ENCODE results near the gene EIF3B. TPM values are rescaled to one million over a fixed set of nuclear protein-coding genes. Genes with fewer than 3 reads are reported as not detected.

EIF3B gene
- total and polyA plus RNA-seq, 4 donors, result 82.5 to 133 (median 96.0) TPM

DNA sequence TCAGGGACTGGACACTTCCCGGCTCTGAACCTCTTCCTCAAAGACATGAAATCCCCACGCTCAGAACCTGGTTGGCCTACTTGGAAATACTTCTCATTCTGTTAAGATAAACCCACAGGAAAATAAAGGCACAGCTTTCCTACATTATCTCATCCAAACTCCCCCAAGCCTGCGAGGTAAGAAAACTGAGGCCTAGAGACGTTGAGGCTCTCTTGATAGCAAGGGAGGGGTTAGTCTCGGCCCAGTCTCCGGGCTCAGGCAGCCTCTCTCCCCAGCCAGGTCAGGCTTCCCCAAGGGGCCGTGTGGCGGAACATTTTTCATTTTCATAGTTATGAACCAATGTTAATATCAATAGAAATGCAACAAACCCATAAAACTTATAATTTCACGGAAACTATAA, 4.6 kb upstream of the EIF3B start:
- Histone ChIP-seq H3K27me3 (ENCODE audit: control insufficient read depth in 3 of 3, insufficient read depth in 3 of 3, low read length in 2 of 3) (no peaks in the 10 kb centered on the region), H3K9me3 (ENCODE audit: control insufficient read depth in 4 of 4, insufficient read depth in 3 of 4, low read length in 3 of 4) (no peaks in the 10 kb centered on the region), H3K4me1 (ENCODE audit: control insufficient read depth in 5 of 5, insufficient read depth in 5 of 5, low read length in 5 of 5) (peaks cover 0 to 8% (median 0%) of the 10 kb centered on the region in 5 donors), H3K9ac (ENCODE audit: insufficient read depth in 1 of 2, low read length in 2 of 2) (no peak overlapping the region), H3K36me3 (ENCODE audit: control insufficient read depth in 4 of 4, insufficient read depth in 4 of 4, low read length in 4 of 4) (no peaks in the 10 kb centered on the region), H3K27ac (ENCODE audit: low read depth in 1 of 2, low read length in 1 of 2) (no peak overlapping the region), H3K4me3 (no peak overlapping the region)
- WGBS, 2 donors, result 92 to 94% methylated on average over 9 of the region's 9 CpGs
- TF ChIP-seq, protein P1, sequence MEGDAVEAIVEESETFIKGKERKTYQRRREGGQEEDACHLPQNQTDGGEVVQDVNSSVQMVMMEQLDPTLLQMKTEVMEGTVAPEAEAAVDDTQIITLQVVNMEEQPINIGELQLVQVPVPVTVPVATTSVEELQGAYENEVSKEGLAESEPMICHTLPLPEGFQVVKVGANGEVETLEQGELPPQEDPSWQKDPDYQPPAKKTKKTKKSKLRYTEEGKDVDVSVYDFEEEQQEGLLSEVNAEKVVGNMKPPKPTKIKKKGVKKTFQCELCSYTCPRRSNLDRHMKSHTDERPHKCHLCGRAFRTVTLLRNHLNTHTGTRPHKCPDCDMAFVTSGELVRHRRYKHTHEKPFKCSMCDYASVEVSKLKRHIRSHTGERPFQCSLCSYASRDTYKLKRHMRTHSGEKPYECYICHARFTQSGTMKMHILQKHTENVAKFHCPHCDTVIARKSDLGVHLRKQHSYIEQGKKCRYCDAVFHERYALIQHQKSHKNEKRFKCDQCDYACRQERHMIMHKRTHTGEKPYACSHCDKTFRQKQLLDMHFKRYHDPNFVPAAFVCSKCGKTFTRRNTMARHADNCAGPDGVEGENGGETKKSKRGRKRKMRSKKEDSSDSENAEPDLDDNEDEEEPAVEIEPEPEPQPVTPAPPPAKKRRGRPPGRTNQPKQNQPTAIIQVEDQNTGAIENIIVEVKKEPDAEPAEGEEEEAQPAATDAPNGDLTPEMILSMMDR (IDR thresholded peaks at IDR 0.05; ENCODE audit: control extremely low read depth, extremely low read depth), result no peak
- DNase-seq (no peak), ATAC-seq (ENCODE audit: insufficient read depth, low FRiP score) (no peak)

DNA sequence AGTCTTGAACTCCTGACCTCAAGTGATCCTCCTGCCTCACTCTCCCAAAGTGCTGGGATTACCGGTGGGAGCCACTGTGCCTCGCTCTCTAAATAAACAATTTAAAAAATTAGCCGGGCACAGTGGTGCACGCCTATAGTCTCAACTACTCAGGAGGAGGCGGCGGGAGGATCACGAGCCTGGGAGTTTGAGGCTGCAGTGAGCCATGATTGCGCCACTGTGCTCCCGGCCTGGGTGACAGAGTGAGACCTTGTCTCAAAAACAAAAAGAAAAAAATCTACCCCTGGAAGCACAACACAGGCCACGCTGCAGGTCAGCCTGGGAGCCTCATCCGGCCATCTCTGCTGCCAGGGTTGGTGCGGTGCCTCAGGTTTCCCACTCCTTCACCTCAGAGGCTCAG, 3.8 kb upstream of the EIF3B start:
- ATAC-seq (ENCODE audit: insufficient read depth, low FRiP score) (no peak), DNase-seq (no peak)
- Histone ChIP-seq H3K36me3 (ENCODE audit: control insufficient read depth in 4 of 4, insufficient read depth in 4 of 4, low read length in 4 of 4) (no peaks in the 10 kb centered on the region), H3K4me3 (no peak overlapping the region), H3K4me1 (ENCODE audit: control insufficient read depth in 5 of 5, insufficient read depth in 5 of 5, low read length in 5 of 5) (peaks cover 0 to 10% (median 3%) of the 10 kb centered on the region in 5 donors), H3K9me3 (ENCODE audit: control insufficient read depth in 4 of 4, insufficient read depth in 3 of 4, low read length in 3 of 4) (no peaks in the 10 kb centered on the region), H3K27ac (ENCODE audit: low read depth in 1 of 2, low read length in 1 of 2) (no peak overlapping the region), H3K9ac (ENCODE audit: insufficient read depth in 1 of 2, low read length in 2 of 2) (no peak overlapping the region), H3K27me3 (ENCODE audit: control insufficient read depth in 3 of 3, insufficient read depth in 3 of 3, low read length in 2 of 3) (no peaks in the 10 kb centered on the region)
- TF ChIP-seq, protein P1 (IDR thresholded peaks at IDR 0.05; ENCODE audit: control extremely low read depth, extremely low read depth), result no peak
- 83 to 91% methylated on average over 12 of the region's 12 CpGs for WGBS, 2 donors

DNA sequence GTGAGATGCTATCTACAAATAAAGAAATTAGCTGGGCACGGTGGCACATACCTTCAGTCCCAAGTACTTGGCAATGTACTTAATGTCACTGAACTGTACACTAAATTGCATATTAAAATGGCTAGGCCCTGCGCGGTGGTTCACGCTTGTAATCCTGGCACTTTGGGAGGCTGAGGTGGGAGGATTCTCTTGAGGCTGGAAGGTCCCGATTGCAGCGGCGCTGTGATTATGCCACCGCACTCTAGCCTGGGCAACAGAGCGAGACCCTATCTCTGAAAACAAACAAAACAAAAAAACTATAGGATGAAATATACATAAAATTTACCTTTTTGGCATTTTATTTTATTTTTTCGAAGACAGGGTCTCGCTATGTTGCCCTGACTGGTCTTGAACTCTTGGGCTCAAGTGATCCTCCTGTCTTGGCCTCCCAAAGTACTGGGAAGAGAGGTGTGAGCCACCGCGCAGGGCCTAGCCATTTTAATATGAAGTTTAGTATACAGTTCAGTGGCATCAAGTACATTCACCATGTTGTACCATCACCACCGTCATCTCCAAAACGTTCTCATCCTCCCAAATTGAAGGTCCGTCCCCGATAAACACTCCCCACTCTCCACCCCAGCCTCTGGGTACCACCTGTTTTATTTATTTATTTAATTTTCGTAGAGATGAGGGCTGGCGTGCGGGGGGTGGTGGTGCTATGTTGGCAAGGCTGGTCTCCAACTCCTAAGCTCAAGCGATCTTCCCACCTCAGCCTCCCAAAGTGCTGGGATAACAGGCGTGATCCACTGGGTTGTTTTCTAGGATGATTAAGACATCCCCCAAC, 1.3 kb upstream of the EIF3B start:
- H3K4me1 ChIP-seq (ENCODE audit: control insufficient read depth in 5 of 5, insufficient read depth in 5 of 5, low read length in 5 of 5), result peaks cover 0 to 21% (median 12%) of the 10 kb centered on the region in 5 donors
- H3K27me3 ChIP-seq (ENCODE audit: control insufficient read depth in 3 of 3, insufficient read depth in 3 of 3, low read length in 2 of 3), result no peaks in the 10 kb centered on the region
- peak overlapping the region; percentile 96 to 97 for H3K27ac ChIP-seq (ENCODE audit: low read depth in 1 of 2, low read length in 1 of 2)
- TF ChIP-seq, protein P1 (IDR thresholded peaks at IDR 0.05; ENCODE audit: control extremely low read depth, extremely low read depth), result no peak
- DNase-seq (no peak), ATAC-seq (ENCODE audit: insufficient read depth, low FRiP score) (no peak)
- no peaks in the 10 kb centered on the region for H3K9me3 ChIP-seq (ENCODE audit: control insufficient read depth in 4 of 4, insufficient read depth in 3 of 4, low read length in 3 of 4)
- peak overlapping the region; percentile 46 to 100 for H3K9ac ChIP-seq (ENCODE audit: insufficient read depth in 1 of 2, low read length in 2 of 2)
- H3K4me3 ChIP-seq, result peak overlapping the region; percentile 32
- H3K36me3 ChIP-seq (ENCODE audit: control insufficient read depth in 4 of 4, insufficient read depth in 4 of 4, low read length in 4 of 4), result peaks cover 0 to 9% (median 2%) of the 10 kb centered on the region in 4 donors
- 55 to 61% methylated on average over 22 of the region's 22 CpGs for WGBS, 2 donors

All from lung (tissue), 12 donors.